GM18858 (cell line): ENCODE measurements around the gene WSCD1.

ENCODE experiments used
- ATAC-seq: cut with Tn5 transposase; IDR thresholded peaks from one replicate; pipeline ENCODE4 v1.9.1; 2021; ENCODE audit not compliant: unreplicated experiment

Gene WSCD1

DNA sequence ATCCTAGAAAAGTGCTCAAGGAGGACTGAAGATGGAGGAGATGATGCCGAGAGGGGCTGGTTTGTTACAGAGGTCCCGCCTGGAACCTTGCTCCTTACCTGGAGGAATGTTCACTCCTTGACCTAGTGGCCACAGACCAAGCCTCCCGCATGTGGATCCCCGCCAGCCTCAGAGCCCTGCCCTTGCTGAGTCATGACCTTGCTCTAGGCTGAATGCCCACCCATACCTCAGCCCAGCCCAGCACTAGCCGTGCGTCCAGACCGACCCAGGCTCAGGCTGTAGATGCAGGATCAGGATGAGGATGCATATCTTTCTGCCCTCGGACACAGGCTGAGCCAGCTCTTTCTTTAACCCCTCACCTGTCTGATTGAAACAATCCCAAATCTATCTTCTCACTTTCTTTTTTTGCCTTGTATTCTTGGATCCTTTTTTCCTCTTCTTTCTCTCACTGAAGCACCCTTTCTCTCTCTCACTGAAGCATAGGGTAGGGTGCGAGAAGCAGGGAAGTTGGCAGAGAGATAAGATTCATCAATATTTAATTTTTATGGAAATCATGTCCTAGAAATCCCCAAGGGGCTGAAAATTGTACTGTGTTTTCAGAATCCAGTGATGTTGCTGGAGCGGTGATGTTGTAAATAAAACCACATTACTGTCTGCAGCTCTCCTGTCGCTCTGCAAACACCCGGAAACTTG lies 34.9 kb downstream of the WSCD1 start:
- no peak for ATAC-seq

DNA sequence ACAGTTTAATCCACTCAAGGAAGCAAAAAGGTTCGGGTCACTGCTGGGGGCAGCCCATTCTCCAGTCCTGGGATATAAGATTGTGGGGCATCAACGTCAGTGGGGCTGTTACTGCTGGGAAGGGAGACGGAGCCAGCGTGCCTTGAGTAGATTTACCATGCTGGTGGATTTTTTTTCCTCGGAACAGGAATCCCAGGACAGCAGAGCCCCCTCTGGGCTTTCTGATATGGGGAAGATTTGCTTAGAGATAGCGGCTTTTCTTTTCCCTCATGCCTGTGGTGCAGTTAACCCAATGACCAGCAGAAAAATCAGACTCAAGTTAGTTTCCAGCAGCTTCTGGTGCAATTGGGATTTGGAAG lies 35.4 kb downstream of the WSCD1 start:
- ATAC-seq: no peak

DNA sequence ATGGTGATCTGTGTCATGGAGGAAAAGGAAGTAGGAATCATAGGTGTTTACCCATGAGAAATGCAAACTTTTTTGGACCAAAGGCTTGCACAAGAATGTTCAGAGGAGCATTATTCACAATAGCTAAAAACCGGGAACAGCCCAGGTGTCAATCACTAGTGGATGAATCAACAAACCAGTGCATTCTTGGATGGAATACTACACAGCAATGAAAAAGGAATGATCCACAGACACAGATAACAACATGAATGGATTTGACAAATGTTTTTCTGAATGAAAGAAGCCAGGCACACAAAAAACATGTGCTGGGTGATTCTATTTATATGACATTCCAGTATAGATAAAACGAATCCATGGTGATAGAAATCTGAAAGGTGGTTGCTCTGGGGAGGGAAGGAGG lies 36.0 kb downstream of the WSCD1 start:
- no peak for ATAC-seq

DNA sequence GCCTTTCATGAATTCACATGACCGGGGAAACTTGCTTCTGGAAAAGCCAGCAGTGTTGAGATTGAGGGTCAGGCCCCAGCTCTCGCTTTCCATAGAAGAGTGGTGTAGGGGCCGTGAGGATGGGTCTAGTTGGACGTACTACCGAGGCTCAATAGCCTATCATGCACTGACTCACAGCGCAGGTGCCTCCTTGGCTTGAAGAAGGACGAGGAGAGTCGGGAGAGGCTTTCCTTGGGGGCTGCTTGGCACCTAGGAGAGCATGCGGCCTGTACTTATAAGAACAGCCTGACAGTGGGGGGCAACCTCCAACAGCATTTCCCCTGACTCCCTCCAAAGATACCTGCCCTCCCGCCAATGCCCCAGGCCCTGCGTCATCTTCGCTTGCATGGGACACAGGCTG lies 37.6 kb downstream of the WSCD1 start:
- ATAC-seq: no peak

DNA sequence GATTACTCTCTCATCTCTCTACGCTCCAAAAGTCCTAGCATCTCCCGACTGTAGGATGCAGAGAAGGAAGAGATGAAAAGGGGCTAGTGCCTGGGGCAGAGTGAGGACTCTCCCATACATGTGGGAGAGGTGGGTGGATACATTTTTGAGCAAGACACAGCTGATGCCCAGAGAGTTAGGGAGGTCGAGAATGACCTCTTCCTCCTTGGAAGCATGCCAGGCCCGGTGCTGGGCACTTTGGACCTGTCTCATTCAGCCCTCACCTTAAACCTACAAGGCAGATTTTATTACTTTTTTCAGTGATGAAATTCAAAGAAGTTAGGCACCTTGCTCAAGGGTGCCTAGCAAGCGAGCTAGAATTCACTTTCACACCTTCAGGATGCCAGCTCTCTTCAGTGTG lies 38.2 kb downstream of the WSCD1 start:
- ATAC-seq: no peak

DNA sequence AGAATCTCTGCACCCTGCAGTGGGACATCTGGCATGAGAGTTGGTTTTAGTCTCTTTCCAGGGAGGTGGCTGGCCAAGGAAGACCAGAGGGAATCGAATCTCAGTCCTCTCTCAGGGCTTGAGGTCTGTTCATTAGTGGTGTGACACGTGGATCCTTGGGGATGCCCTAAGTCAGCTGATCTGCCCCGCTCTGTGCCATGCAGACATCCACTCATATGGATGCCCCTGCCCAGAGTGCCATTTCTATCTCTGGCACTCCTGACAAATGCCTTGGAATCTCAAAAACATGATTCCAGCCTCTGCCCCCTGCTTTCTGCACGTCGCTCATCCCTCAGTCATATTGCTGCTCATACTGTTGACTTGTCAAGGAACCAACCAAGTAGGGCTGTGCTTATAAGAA lies 38.8 kb downstream of the WSCD1 start:
- no peak for ATAC-seq

DNA sequence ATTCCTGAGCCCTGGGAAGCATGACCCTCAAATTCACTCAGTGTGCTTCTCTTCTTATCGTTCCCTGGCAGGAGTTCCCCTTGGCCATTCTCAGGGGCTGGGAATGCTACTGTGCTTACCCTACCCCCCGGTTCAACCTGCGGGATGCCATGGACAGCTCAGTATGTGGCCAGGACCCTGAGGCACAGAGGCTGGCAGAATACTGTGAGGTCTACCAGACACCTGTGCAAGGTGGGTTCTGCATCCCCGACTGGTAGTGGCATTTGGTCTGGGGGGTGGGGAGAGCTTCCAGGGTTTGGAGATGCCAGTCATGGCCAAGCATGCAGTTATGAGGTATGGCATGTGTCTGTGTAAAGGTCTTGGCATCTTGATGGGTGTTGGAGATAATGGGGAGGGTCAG lies 39.4 kb downstream of the WSCD1 start:
- ATAC-seq: no peak

DNA sequence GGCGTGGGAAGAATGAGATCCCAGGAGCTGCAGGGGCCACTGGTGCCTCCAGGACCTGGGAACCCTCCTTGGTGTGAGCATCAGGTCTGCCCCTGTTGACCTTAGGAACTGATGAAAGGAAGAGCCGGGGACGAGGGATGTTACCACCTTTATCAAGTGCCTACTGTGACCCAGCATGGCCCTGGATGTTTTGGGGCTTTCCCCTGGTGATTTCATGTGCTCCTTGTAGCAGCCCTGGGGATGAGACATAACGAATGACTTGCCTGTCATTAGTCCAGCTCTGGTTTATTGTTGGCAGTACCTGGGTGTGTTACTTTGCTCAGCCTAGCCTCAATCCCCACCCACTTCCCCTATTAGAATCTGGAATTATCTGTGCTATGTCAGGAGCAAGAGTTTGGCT lies 39.9 kb downstream of the WSCD1 start:
- no peak for ATAC-seq

DNA sequence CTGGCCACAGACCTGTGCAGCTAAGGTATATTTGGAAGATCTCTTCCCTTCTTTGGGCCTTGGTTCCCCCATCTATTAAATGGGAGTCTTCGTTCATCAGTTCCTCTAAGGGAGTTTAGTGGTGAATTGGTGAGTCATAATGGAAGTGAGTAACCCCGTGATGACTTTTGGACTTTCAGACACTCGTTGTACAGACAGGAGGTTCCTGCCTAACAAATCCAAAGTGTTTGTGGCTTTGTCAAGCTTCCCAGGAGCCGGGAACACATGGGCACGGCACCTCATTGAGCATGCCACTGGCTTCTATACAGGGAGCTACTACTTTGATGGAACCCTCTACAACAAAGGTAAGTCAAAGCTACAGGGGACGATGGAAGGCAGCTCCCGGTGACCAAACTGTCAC lies 40.4 kb downstream of the WSCD1 start:
- ATAC-seq: no peak

DNA sequence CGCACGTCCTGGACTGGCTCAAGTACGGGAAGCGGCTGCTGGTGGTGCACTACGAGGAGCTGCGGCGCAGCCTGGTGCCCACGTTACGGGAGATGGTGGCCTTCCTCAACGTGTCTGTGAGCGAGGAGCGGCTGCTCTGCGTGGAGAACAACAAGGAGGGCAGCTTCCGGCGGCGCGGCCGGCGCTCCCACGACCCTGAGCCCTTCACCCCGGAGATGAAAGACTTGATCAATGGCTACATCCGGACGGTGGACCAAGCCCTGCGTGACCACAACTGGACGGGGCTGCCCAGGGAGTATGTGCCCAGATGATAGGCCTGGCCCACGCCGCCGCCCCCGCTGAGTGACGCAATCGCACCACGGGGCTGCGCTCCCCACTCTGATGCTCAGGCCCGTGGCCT lies 50.2 kb downstream of the WSCD1 start:
- no peak for ATAC-seq

DNA sequence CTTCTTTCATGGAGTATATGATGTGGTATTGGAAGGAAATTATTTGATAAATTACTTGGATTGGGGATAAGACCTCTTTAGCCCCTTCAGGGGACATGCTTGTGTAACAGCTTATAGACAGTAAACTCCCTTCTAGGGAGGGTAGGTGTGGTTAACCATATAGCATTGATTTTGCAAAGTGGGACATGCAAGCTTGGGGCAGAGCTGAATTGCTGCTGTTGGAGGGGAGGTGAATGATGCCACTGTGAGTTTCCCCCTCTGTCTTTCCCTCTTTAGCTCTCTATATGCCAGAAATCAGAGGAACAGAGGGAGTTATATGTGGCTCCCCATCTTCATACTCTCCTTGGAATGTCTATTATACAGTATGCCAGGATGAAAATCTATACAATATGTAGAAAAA lies 54.7 kb downstream of the WSCD1 start:
- ATAC-seq: no peak

DNA sequence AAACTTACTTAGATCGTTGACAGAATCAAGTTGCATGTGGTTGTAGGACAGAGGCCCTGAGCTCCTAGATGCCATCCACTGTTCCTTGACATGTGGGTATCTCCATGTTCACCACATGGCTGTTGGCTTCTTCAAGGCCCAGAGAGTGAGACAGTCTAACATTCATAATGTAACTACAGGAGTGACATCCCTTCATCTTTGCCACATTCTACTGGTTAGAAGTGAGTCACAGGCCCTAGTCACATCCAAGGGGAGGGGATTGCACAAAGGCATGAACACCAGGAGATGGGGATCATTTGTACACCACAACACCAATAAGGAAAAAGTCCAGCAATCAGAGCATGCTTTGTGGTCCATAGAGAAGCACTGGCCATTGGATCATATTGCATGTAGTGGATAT lies 56.6 kb downstream of the WSCD1 start:
- ATAC-seq: no peak

DNA sequence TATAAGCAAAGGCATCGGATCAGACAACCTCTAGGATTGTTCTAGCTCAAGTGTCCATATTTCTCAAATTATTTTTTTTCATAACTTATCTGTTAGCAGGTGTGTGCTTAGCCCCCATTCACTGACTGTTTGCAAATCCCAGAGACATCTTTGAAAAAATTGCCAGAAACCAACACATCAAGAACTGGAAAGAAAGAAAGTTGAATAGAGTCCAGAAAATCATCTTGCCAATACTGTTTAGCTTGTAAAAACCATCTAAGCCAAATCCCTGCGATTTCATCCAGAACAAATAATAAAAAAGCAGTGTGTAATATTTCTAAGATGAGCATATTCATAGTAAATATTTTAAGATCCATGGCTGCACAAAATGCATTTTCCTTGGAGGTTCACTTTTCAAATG lies 64.5 kb downstream of the WSCD1 start:
- no peak for ATAC-seq

DNA sequence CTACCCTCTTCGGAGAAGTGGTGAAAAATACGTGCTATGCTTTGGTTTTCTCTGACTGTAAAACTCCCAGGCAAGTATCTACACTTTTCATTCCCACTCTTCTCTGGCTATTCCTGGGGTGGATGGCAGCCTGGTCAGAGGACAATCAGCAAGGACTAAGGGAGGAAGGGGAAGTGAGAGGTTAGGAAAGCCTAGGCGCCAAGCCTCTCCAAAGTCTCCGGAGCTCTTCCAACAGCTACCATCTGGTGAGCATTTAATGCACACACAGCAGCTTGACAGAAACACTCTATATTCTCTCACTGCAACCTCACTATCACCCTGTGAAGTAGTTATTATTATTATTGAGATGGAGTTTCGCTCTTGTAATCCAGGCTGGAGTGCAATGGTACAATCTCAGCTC lies 65.1 kb downstream of the WSCD1 start:
- no peak for ATAC-seq

DNA sequence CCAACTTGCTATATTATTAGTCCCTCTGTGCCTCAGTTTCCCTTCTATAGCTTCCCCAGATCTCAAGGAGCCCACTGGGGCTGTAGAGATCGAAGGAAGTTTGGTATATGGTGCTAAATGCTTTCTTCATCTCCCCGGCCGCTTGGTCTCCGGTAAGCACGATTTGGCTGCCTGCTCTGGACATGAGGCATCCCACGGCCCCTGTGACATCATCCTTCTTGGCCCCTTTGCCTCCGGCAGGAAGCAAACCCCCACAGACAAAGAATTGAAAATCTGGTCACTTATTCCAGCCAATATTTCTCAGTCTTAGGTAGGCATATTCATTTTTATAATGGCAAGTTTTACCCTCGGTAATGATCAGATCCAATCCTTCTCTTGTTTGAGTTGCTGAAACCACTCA lies 65.8 kb downstream of the WSCD1 start:
- ATAC-seq: no peak

DNA sequence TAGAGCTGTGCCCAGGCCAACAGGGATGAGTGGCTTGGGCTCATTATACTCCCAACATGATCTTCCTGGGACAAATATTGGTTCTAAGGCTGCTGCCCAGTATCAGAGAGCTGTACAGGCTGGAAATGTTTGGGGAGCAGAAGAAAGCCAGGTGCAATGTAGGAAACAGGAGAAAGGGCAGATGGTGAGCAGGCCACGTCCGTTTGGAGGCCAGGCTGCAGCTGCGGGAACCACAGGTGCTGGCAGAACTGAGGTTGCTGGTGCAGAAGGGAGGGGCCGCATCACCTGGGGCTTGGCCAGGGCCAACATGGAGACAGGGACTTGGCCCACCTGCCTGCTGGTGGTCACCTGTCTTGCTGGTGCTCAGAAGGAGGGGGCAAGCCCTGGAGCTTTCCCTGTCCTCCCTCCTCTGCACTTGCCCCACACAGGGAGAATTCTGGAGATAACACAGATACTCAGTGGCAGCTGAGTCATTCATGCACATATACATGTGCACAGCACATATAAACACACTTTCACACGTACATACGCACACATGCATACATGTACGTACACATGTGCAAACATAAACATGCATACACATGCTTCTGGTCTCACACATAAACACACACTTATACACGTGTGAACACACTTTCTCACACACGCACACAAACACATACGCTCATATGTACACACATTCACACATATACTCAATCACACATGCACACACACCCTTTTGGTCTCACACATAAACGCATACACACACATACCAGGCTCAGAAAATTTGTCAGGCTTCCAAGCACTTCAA lies 67.7 kb downstream of the WSCD1 start:
- ATAC-seq: no peak

DNA sequence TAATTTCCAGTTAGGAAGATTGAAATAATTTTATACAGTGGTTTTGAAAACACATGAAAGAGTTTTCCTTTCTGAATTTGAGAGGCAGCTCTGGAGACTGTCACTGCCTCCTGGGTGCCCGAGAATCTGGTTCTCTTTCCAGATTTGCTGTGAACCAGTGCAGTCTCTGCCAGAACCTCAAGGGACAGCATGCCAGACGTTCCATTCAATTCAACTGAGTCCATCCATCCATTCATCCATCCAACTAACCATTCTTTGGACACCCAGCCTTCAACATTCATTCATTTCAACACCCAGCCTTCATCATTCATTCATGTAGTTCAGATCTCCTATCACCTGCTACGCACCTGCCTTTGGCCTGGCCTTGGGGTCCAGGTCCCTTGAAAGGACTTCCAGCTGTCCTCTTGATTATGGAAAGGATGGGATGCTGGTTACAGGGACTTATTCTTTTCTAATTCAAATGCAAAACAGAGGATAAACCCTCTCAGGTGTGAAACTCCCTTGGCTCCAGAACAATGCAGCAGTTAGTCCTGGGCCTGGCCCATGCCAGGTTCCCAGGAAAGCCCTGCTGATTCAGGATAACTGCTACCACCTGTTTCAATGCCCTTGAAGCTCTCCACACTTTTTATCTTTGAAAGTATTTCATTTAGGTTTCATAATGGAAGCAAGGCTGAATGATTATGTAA lies 68.7 kb downstream of the WSCD1 start:
- no peak for ATAC-seq

DNA sequence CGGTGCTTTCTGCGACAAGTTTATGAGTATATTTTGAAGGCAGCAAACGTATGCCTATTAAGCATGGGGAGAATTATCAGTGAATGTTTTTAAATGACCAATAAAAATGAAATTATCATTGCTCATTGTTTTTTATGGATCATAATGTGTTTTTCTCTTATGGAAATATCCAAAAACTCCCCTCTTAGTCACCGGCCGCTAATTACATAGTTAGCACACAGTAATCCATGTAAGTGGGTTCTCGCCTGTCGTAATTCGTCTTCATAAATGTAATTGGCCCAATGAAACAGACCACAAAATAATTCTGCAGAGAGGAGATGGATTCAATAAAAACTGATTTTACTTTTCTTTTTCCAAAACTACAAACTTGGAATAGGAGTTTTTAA lies 69.3 kb downstream of the WSCD1 start:
- no peak for ATAC-seq

DNA sequence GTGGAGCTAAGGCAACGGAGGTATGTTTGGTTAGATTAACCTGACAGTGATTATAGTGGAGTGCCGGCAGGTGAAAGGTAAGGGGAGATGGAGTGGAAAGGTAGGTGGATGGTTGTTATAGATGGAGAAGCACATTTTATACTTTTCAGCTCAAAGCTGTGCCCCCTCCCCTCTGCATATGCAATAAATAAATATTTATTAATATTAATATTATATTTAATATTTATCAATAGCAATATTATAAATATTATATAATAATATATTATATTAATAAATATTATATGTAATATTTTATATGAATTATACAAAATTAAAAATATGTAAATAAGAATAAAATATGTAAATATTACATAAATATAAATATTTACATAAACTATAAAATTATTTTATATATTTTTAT lies 70.0 kb downstream of the WSCD1 start:
- ATAC-seq: no peak

DNA sequence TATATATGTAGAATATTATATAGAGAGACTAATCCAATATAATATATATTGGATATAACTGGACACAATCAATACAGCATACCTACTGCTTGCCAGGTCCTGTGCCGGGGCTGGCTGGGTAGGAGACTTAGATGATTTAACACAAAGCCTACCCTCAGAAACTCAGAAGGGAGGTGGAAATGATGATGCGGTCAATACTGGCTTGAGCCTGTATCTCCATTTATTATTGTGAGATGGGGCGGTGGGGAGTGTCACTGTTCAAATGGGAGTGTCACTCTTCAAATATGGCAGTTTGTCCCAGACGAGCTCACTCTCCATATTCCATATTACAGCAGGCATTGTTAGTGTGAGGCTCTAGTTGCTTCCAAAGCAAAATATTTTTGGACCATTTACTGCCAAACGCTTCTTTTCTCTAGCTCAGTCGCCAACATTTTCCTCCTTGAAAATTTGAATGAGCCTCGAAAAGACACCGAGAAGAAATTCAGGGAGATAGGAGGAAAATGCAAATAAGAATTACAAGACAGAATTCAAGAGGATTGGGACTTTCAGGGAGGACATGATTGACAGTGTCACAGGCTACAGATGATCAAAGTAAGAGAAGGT lies 70.7 kb downstream of the WSCD1 start:
- ATAC-seq: no peak

DNA sequence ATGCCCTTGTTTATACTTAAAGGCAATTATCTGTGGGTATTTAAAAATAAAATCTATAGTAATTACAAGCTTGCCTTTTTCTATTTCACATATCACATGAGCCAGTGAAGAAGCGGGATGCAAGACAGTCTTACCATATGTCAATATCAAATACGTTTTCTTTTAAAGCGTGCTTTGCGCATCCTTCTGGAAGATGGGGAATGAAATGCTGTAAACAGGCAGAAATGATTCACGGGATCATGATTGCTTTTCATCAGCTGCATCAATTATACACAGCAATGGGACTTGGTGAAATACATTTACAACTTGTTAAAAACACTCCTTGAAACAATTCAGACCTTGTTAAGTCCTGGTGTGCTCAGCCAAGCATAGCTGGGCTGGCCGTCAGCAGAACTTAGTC lies 72.5 kb downstream of the WSCD1 start:
- no peak for ATAC-seq

DNA sequence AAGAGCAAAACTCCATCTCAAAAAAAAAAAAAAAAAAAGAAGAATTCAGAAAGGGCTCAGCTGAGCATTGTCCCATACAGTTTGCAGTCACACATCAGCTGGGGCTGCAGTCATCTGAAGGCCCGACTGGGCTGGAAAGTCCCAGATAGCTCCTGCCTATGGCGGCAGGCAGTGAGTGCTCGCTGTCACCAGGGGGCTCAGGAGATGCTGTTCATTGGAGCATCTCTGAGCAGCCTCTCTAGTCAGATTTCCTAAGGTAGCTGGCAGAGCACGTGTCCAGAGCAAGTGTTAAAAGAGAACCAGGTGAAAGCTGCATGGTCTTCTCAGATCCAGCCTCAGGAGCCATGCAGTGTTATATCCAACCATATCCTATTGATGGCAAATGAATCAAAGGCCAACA lies 75.8 kb downstream of the WSCD1 start:
- ATAC-seq: no peak
